Measurements from ENCODE around the gene ZNF358.
"Not testable (repeated sequence)": the region's sequence is repeated elsewhere in the genome, so short reads cannot be mapped to it uniquely, and the experiment has no call there.

ZNF358 gene

DNA sequence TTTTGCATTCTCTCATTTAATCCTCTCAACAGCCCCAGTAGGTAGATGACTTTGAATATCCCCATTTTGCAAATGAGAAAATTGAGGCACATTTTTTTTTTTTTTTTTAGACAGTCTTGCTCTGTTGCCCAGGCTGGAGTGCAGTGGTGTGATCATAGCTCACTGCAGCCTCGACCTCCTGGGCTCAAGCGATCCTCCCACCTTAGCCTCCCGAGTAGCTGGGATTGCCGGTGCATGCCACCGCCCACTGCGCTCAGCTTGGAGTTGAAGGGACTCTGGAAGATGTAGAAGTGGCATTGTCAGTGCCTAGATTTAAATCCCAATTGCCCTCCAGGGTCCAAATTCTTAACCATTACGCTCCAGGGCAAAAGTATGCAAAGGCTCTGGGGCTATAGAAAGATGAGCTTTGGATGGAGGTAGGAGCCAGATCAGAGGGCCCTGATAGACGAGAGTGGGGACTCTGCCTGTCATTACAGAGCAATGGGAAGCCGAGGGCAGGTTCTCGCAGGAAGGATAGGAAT lies 5.7 kb downstream of the ZNF358 start:
- no peak for DNase-seq

DNA sequence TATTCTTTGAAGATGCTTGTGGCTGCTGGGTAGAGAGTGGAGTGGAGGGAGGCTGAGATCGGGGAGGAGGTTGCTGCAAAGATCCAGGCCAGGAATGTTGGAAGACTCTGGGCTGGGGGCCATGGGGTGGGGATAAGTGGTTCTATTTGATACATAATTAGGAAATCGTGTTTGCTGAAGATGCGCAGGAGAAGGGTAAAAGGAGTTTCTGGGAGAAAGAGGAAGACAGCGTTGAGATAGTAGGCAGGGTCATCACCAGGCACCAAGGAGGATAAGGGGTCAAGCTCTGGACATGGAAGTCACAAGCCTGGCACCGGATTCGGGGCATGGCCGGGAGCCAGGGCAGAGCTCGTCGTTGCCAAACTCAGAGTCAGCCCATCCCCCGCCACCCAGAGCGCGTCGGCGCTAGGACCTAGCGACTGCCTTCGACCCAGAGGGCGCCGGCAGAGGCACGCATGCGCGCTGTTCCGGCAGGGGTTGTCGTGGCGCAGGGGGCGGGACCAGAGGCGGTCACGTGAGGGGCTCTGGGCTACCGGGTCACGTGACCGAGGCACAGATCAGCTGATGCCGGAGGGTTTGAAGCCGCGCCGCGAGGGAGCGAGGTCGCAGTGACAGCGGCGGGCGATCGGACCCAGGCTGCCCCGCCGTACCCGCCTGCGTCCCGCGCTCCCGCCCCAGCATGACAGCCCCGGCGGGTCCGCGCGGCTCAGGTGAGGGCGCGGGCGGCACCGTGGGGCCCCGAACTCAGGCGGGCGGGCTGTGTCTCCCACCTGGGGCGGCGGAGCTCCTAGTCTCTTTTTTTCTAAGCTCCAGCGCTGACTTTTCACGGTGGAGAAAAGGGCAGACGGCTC lies 6.4 kb downstream of the ZNF358 start, which contains the start of gene MCOLN1:
TSS of gene MCOLN1 (plus strand) at position 553 of the 851 bp plus-strand sequence. CDS start at position 680, 127 bp downstream.
- peak; percentile 96 for DNase-seq

DNA sequence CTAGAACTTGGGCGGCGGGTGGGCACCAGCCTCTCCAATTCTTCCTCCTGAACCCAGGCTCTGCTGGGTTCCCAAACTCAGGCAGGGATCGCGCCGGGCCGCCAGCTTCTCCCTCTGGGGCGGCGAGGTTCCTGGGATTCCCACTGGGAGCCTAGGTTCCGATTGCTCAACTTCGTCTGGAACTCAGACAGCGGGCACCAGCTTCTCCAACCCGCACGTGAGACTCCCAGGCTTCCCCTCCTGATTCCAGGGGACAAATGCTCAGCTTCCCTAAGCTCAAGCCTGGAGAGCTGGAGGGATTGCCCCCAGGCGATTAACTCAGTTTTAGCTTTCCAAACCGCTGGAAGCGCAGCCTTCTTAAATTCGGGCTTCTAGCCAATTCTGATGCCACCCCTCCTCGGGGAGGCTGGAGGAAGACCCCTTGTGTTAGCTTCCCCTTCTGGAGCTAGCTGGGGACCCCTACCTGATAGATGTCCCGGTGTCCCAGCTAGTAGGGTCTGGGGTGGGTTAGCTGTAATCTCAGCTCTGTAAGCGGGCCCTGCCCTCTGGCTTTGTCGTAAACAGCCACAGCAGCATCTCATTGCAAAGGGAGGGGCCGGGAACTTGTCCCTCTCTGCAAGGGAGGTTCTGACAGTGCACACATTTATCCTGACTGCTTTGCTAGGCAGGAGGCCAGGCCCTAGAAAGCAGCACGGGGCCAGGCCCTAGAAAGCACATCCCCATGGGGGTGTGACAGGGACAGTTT lies 7.2 kb downstream of the ZNF358 start:
- DNase-seq: no peak

DNA sequence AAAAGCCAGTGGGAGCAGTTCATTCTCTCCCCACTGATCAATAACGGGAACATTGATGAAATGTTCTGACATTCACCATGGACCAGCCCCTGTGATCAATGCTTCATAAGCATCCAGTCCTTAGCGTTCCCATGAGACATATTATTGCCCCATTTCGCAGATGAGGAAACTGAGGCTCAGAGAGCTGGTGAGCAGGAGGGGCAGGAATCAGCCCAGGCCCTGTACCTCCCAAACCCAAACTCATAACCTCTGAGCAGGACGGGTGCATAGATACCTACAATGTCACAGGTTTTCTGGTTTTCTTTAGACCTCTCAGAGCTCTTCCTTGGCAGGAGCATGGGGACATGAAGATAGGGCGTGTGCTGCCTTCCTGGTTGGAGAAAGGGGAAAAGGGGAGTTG lies 8.6 kb downstream of the ZNF358 start:
- no peak for DNase-seq

DNA sequence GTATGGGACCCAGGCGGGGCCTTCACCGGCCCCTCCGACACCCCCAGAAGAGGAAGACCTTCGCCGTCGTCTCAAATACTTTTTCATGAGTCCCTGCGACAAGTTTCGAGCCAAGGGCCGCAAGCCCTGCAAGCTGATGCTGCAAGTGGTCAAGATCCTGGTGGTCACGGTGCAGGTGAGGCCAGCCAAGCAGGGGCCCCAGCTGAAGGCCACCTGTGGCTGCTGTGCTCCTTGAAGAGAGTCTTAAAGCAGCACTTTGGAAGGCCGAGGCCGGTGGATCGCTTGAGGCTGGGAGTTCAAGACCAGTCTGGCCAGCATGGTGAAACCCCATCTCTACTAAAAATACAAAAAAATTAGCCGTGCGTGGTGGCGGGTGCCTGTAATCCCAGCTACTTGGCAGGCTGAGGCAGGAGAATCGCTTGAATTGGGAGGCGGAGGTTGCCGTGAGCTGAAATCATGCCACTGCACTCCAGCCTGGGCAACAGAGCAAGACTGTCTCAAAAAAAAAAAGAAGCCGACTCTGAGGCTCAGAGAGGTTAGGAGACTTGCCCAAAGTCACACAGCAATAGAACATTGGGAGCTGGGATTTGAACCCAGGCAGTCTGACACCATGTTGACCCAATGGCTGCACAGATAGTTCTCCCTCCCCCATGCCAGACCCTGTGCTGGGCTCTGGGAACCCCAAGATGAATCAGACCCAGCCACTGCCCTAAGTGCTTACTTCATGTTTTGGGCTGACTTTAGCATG lies 9.3 kb downstream of the ZNF358 start:
- no peak for DNase-seq

DNA sequence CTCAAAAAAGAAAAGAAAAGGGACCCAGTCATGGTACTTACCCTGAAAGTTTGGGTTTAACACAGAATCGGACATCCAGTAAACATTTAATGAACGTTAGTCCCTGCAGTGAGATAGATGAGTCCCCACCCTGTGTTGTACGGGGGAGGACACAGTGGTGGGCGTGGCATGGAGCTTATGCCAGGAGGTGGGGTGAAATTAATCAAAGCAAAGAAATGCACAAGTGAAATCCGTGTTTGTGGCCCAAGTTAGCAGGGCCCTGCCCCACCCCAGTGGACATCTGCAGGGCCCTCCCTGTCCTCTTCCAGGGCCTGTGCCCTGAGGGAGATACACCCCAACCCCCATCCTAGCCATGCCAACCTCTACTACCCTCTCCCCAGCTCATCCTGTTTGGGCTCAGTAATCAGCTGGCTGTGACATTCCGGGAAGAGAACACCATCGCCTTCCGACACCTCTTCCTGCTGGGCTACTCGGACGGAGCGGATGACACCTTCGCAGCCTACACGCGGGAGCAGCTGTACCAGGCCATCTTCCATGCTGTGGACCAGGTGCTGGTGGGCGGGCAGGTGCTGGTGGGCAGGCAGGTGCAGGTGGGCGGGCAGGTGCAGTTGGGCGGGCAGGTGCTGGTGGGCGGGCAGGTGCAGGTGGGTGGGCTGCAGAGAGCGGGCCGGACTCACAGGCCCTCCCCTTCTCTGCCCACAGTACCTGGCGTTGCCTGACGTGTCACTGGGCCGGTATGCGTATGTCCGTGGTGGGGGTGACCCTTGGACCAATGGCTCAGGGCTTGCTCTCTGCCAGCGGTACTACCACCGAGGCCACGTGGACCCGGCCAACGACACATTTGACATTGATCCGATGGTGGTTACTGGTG lies 10.4 kb downstream of the ZNF358 start:
- DNase-seq: no peak

DNA sequence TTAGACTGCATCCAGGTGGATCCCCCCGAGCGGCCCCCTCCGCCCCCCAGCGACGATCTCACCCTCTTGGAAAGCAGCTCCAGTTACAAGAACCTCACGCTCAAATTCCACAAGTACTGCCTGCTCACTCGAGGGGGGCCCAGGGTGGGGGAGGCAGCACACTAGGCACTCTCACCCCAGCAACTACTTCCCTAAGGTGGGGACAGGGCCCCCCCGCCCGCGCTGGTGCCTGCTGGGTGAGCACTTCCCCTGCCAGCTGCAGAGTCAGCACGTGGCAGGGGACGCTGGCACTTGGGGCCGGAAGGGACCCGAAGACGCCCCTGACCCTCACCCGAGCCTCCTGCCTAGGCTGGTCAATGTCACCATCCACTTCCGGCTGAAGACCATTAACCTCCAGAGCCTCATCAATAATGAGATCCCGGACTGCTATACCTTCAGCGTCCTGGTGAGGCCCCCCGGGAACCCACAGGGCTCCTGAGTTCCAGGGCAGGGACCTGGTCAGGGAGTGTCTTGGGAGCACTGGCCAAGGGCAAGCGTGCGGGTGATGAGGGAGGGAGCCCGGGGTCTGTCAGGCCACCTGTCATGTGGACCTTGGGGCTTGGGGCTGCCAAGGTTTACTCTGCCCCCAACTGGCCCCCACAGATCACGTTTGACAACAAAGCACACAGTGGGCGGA lies 11.8 kb downstream of the ZNF358 start:
- DNase-seq: no peak

DNA sequence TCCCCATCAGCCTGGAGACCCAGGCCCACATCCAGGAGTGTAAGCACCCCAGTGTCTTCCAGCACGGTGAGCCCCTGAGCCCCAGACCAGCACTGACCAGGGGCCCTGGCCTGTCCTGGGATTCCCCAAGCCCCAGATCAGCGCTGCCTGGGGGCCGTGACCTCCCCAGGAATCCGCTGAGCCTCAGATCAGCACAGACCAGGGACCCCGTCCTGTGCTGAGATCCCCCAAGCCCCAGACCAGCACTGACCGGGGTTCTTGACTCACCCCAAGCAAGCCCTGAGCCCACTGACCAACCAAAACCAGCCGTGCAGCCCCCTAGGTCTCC lies 12.3 kb downstream of the ZNF358 start:
- DNase-seq: no peak

DNA sequence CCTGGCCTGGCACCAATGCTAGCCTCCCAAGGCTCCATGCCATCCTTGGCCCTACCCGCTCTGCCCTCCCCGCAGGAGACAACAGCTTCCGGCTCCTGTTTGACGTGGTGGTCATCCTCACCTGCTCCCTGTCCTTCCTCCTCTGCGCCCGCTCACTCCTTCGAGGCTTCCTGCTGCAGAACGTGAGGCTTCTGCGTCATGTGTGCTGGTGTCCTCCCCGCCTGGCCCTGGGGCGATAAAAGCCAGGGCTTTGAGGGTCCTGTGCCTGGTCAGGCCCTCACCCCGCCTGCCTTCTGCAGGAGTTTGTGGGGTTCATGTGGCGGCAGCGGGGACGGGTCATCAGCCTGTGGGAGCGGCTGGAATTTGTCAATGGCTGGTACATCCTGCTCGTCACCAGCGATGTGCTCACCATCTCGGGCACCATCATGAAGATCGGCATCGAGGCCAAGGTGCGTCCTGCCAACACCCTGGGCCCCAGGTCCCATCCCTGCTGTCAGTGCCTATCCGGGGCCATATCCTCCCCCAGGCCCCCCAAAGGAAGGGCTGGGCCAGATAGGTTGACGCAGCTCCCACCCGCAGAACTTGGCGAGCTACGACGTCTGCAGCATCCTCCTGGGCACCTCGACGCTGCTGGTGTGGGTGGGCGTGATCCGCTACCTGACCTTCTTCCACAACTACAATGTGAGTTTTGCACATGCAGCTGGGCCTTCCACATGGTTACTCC lies 12.8 kb downstream of the ZNF358 start:
- DNase-seq: no peak

DNA sequence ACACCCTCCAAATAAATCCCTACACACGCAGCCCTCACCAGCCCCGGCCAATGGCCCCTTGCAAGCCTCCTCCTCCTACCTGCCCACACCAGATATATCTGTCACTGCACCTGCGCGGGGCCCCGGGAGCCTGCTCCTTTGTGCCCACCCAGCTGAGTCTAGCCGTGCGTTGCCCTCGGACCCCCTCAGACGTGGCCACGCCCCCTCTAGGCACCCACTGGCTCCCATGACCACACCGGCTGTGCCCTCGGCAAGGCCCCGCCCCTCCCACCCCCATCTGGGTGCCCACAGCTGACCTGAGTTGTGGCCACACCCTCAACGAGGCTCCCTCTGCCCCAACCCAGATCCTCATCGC lies 13.3 kb downstream of the ZNF358 start:
- no peak for DNase-seq

DNA sequence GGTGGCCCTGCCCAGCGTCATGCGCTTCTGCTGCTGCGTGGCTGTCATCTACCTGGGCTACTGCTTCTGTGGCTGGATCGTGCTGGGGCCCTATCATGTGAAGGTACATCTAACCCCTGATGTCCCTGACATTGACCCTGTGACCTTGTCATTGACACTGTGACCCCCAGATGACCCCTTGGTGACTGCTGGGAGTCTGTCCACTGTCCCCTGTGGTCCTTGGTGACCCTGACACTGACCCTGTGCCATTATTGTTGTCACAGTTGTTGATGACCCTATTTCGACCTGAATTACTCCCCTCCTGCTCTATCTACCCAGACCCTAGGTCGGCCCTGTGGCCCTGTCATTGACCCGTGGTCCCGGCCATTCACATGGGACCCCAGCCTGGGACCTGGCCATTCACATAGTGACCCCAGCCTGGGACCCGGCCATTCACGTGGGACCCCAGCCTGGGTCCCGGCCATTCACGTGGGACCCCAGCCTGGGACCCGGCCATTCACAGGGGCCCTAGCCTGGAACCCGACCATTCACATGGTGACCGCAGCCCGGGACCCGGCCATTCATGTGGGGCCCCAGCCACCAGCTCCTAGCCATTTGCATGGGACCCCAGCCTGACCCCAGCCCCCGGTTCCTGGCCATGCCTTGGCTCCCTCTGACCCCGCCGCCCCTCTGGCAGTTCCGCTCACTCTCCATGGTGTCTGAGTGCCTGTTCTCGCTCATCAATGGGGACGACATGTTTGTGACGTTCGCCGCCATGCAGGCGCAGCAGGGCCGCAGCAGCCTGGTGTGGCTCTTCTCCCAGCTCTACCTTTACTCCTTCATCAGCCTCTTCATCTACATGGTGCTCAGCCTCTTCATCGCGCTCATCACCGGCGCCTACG lies 13.9 kb downstream of the ZNF358 start:
- DNase-seq: no peak

DNA sequence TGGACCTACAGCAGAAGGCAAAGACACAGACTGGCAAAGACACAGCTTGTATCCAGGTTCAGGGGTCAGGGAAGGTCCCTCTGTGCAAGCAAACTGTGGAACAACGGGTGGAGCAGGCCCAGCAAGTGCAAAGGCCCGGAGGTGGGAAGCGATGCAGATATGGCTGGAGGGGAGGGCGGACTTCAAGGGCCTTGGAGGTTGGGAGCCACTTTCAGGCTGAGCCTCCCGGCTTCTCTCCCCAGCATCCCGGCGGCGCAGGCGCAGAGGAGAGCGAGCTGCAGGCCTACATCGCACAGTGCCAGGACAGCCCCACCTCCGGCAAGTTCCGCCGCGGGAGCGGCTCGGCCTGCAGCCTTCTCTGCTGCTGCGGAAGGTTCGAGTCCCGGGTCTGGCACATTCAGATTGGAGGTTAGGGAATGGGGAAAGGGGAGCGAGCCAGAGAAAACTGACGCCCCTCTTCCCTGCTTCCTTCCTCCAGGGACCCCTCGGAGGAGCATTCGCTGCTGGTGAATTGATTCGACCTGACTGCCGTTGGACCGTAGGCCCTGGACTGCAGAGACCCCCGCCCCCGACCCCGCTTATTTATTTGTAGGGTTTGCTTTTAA lies 17.5 kb downstream of the ZNF358 start:
- DNase-seq: peak; percentile 63

DNA sequence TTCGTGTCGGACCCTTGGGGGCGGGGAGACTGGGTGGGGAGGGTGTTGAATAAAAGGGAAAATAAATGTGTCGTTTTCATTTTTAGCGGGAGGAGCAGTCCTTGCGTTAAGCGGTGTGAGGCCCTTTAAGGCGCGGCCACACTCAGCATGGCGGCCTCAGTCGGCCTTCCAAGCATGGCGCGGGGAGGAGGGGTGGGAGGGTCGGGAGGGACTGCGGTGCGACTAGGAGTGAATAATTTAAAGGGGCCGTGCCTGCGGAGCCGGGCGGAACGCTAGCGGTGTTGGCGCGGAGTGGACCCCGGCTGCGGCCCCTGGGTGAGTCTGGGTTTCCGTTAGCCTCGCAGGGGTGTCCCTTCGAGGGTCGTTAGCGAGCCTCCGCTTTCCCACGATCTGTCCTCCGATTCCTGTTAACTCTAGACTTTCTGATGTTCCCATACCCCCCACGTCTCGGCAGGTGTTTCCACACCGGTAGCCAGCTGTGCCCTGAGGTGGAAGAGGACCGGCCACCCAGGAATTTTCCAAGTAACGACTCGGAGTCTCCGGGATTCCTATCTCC lies 18.1 kb downstream of the ZNF358 start:
- DNase-seq: peak; percentile 89

DNA sequence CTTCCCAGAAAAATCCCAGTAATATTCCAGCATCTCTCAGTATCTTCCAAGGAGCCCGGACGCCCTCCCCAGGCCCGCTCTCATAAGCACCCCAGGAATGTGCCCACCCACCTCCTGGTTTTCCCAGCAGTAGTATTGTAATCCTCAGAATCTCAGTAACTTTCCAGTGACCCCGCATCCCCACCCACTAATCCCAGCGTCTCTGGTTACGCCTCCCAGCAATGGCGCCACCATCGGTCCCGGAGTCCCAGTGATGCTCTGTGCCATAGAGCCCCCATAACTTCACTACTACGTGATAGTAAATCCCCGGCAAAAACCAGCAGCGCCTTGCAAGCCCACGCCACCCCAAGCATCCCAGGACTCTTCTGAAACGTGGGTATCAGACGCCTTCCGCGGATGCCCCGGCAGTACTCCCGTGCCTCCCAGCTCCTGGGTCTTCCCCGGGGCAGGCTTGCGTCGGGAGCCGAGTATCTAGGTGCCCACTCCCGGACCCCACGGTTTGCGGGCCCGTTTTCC lies 18.7 kb downstream of the ZNF358 start:
- peak; percentile 85 for DNase-seq

DNA sequence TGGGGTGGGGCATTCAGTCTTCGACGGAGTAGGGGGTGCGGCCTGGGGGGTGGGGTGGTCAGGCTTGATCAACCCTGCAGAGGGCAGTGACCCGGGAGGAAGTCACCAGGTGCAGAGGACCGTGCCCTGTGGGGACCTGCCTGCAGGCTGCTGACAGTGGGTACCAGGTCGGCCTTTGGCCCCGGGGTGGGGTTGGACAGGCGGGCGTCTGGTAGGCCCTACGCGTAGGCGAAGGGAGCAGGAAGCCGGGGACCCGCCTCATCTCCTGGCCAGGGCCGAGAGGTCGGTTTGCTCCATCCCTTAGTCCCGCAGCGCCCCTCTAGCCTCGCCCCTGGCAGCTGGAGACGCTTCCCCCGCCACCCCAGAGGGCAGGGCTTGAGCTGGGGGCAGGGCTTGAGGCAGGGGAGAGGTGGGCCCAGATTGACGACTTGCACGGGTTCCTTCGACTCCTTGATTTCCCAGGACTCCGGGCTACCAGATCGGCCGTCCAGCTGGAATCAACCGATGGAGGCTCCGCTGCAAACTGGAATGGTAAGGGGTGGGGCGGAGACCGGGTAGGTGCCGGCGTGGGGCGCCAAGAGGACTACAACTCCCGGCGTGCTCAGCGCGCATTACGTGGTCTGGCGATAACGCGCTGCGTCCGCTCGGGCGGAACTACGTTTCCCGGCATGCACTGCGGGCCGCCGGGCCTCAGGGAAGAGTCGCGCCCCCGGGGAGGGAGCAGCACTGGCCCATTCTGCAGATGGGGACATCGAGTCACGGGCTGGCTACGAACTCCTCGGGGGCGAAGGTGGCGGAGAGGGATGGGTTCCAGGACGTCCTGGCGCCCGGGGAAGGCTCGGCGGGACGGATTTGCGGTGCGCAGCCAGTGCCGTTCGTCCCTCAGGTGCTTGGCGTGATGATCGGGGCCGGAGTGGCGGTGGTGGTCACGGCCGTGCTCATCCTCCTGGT lies 19.4 kb downstream of the ZNF358 start, which contains the start of gene PNPLA6:
TSS of gene PNPLA6 (plus strand) at position 671 of the 951 bp plus-strand sequence. CDS start at position 743, 72 bp downstream.
- DNase-seq: peak; percentile 91

DNA sequence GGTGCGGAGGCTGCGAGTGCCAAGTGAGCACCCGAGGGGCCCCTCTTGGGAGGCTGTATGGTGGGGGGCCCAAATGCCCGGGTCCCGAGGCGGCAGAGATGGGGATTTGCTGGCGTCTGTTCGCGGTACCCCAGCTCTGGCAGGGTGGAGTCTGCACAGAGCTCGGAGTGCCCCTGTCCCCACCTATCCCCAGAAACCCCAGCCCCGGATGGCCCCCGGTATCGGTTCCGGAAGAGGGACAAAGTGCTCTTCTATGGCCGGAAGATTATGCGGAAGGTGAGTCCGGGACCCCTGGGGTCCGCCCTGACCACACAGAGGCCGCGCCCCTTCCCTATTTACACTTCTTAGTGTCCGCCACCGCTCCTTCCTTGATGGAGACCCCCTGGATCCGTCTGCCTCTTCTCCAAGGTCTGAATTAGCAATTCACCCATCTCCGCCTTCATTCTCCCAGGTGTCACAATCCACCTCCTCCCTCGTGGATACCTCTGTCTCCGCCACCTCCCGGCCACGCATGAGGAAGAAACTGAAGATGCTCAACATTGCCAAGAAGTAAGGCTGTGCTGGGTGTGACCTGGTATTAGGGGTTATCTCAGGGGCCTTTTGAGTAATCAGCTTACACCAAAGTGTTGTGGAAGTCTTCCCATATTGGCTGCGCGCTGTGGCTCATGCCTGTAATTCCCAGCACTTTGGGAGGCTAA lies 20.2 kb downstream of the ZNF358 start:
- DNase-seq: no peak

DNA sequence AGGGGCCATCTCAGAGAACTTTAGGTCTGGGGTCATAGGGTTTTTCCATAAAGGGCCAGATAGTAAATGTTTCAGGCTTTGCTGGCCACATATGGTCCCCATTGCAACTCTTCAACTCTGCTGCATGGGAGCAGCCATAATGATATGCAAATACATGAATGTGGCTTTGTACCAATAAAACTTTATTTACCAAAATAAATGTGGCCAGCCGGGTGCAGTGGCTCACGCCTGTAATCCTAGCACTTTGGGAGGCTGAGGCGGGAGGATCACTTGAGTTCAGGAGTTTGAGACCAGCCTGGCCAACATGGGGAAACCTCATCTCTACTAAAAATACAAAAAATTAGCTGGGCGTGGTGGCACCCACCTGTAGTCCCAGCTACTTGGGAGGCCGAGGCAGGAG lies 23.1 kb downstream of the ZNF358 start:
- DNase-seq: not testable (repeated sequence)

Data from fibroblast of skin of back (primary cell).